Myocyte (in vitro differentiated cells): ENCODE results near the gene SH3PXD2A. TPM values are rescaled to one million over a fixed set of nuclear protein-coding genes. Genes with fewer than 3 reads are reported as not detected.
A peak's percentile ranks its signal among the peaks of the same experiment; 100 is the strongest.
"Not testable (repeated sequence)": the region's sequence is repeated elsewhere in the genome, so short reads cannot be mapped to it uniquely, and the experiment has no call there.

ENCODE experiments used
- DNase-seq: peaks from one replicate; pipeline ENCODE4 v3.0.0-alpha.2; 2012; ENCODE audit warnings: low read depth
- total RNA-seq: library from RNA; depleted of rRNA; stranded (reverse); fragments of >200 nt; gene quantifications from 2 replicates; pipeline ENCODE4 v1.2.3, GENCODE V29; 2014

SH3PXD2A gene
- total RNA-seq, 1 donor from 2014 or later, result 38.8 TPM

DNA sequence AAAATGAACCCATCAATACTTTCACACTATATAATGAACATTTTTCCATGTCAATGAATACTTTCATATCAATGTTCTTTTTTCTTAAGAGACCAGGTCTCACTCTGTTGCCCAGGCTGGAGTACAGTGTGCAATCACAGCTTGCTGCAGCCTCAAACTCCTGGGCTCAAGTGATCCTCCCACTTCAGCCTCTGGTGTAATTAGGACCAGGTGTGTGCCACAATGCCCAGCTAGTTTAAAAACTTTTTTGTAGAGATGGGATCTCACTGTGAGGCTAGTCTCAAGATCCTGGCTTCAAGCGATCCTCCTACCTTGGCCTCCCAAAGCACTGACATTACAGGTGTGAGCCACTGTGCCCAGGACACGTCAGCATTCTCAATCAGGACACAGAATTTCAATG lies 85.2 kb downstream of the SH3PXD2A start:
- no peak for DNase-seq

- DNase-seq, result no peak
These were observed 86.2 kb downstream of the SH3PXD2A start for GRCh38 chr10:103769176-103769575.

DNA sequence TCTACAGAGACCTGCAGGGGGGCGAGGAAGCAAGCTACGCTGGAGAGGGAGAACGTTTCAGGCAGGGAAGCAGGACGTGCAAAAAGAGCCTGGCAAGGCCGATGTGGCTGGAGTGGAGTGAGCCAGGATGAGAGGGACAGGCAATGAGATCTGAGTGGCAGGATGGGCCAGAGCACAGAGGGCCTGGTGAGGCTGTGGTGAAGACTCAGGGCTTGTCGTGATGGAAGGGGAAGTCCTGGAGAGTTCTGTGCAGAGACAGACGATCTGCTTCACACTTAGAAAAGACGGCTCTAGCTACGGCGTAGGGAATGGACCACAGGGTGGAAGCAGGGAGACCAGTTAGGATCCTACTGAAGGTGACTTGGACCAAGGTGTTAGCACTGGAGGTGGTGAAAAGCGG lies 87.0 kb downstream of the SH3PXD2A start:
- DNase-seq, result no peak

- no peak for DNase-seq
These were observed 87.6 kb downstream of the SH3PXD2A start for GRCh38 chr10:103767756-103768155.

DNA sequence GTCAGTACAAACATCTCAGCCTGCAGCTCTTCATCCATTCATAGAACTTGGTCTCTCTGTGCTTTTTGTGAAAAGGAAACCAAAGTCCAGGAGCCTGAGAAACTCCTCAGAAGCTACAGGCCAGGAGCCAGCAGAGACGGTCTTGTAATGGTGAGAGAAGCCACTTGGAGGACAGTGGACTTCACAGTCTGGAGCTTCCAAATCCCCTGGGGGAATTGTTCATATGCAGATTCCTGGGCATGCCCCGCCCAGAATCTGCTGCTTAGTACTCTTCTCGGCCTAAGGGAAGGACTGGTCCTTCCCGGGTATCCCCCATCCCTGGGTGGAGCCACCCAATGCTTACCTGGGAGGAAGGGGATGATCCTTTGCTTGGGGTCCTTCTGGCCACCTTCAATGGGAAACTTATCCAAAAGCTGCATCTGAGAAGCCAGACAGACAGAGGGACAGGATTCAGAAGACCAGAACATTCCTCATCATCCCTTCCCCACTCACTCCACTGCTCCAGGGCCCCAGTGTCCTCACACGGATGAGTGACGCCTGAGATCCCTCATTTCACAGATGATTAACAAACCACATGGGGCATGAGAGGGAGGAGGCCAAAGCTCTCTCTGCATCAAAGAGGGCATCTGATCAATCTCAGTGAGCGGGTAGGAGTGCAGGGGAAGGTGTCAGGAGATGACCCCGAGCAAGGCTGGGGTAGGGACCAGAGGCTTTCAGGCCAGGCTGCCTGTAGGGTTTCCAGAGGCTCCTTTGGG lies 88.4 kb downstream of the SH3PXD2A start:
- no peak for DNase-seq

DNA sequence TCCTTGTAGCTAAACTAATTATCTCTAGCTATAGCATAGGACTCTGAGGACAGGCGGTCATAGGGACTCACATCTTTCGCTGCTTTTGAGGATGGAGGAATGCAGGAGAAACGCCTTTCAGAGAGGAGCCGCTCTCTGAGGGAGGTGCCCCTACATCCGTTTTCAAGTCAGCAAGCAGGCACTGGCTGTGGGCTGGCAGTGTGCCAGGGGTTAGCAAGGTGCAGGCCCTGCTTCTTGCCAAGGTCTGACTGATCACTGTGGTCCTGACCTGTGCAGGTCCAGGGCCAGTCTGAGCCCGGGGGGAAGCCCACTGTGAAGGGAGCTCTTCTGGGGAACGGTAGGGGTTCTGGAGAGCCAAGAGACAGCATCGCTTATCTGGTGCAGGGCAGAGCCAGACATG lies 89.4 kb downstream of the SH3PXD2A start:
- DNase-seq, result no peak

DNA sequence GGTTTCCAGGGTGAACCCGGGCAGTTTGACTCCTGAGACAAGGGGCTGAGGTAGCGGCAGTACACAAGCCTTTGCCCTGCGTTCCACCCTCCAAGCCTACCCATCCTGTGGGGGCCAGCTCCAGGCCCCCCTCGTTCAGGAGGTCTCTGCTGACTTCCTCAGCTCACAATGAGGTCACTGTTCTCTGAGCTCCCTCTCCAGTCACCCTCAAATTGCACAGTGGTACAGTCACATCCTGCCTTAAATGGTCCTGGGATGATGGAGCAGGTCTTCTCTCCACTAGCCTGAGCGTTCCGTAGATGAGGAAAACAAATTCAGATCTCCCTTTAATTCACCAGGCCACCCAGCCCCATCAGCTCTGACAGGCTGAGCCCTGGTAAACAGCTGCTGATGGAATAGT lies 90.2 kb downstream of the SH3PXD2A start:
- DNase-seq, result no peak

GRCh38 chr10:103764296-103765088 lies 90.9 kb downstream of the SH3PXD2A start:
- no peak for DNase-seq

DNA sequence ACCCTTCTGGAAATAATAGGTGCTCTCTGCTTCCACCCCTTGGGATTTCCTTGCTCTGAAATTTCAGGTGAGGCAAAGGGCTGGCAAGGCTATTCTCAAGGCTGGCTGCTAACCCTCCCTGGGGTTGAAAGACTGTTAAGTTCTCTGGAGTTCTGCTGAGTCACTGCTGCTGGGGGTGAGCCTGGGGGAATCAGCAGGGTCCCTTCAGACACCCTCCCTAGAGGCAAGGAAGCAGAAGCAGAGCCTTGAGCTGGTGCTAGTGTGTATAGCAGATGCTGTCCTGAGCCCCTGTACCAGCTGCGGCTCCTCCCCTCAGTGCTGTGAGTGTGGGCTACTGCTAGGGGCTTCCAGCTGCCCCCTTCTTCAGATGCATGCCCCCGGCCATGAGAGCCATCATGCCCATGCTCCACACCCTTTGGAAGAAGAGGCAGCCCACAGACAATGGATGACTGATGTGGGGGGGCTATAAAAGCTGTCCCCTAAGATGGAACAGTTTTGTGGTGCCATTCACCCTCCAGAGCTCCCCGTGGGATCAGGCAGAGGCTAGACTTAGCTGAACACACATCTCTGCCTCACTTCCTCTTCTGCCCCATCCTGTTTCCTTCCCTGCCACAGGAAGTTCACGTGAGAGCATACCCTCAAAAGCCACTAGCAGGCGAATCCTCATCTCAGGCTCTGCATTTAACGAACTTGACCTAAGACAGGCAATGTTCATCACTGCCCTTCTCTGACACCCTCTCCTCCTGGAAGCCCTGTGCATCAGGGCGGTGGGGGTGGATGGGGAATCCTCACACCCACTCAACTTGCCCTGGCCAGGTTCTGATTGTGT lies 91.8 kb downstream of the SH3PXD2A start:
- no peak for DNase-seq

DNA sequence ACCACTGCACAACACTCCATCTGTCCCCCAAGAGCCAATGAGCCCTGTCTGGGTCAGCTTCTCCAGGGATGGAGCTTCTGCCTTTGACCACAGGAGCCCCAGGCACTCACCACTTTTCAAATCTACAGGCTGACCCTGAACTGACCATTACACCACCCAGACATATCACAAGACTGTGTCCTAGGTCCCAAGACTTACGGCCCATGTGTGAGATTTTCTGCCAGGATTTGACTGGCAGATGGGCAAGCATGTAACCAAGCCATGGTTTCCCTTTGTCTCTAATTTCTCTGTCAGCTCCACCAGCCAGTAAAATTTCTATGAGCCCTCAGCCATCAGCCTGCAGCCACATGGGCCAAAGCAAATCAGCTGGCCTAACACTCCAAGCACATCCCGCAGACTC lies 92.5 kb downstream of the SH3PXD2A start:
- no peak for DNase-seq

- no peak for DNase-seq
These were observed 93.2 kb downstream of the SH3PXD2A start for GRCh38 chr10:103762162-103762561.

DNA sequence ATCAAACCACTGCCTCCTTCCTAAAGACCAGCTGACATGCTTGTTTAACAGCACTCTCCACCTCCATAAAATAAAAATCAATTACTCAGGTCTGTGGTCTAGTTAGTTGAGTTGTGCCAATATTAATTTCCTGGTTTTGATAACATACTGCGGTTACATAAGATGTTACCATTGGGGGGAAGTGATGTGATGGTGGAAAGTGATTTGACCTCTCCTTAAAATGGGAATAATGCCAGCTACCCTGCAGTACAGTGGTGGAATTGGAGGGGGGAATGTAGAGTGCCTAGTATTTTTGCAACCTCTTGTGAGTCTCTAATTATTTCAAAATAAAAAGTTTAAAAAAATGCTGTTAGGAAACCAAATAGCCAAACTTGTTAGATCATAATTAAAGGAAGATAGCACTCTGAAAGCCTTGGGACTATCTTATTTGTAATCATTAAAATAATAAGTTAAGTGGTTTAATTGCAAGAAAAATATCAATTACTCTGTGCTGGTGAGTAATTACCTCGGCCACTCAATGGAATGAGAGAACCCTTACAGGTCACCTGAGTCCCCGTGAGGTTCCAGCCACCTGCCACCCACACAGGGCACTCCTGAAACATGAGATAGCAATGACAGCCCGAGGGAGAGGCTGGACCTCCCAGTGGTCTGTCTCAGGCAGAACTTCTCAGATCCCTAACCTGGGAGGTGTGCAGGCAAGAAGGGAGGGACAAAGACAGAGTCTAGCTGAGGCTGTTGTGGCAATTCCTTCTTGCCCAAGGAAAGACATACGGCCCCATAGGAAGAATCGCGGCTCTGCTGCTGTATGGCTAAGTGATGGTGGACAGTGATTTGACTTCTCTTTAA lies 94.1 kb downstream of the SH3PXD2A start:
- no peak for DNase-seq

DNA sequence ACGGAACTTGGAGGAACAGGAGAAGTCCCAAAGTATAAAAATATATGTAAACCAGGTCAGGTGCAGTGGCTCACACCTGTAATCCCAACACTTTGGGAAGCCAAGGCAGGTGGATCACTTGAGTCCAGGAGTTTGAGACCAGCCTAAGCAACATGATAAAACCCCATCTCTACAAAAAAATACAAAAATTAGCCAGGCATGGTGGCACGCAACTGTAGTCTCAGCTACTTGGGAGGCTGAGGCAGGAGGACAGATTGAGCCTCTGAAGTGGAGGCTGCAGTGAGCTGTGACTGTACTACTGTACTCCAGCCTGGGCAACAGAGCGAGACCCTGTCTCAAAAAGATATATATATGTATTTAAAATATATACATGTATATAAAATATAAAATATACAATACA lies 95.1 kb downstream of the SH3PXD2A start:
- DNase-seq, result not testable (repeated sequence)

GRCh38 chr10:103759100-103759781 lies 96.1 kb downstream of the SH3PXD2A start:
- peak; percentile 79 for DNase-seq

GRCh38 chr10:103758294-103758681 lies 97.1 kb downstream of the SH3PXD2A start:
- no peak for DNase-seq

GRCh38 chr10:103757531-103758293 lies 97.7 kb downstream of the SH3PXD2A start:
- peak; percentile 80 for DNase-seq

DNA sequence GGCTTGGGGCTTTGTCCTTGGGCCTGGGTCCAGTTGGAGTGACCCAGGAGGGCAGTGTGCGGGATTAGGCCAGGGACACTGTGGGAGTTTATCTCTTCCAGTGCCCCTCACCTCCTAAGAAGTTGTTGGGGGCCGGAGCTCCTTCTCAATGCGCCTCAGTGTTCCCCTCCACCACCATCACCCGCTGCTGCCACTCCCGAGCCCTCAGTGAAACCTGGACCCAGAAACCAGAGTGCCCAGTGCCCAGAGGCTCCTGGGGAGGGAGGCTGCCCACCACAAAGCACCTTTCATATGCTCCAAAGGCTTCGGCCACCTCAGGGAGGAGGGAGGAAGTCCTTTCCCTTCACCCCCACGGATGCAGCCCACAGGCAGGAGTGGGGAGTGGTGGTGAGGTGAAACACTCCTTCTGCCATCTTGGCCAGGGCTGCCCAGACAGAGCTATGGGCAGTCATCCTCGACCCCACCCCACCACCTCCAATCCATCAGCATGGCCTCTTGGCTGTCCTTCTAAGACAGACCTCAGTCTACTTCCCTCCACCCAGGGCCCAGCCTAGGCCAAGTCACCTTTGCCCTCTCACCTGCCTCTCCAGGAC lies 99.0 kb downstream of the SH3PXD2A start:
- no peak for DNase-seq

GRCh38 chr10:103752680-103753248 lies 102.6 kb downstream of the SH3PXD2A start:
- no peak for DNase-seq
